Measurements from ENCODE around the gene RNF149.

The RNF149 gene

DNA sequence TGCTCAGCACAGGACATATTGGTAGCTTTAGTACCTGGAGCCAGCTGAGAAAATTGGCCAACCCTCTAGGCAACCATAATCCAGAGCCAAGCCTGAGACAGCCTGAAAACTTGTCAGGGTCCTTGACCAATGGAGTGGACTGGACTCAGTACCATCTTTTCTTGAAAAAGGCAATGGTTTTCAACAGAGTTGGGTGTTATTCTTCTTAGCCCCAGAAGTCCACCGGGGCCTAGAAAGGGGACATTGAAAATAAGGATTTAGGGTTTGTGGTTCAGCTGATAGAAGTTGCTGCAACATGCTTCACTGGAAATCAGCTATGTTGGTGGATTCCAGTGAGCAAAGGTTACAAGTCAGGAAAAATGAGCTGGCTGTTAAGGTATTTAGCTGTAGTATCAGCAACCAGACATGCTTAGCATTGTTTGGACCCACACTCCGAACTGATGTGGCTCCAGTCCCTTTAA lies 77.9 kb downstream of the RNF149 start:
- DNase-seq (ENCODE audit: insufficient read length, low spot score) (no peak), FAIRE-seq (no peak)
- no peak for TF ChIP-seq TAF1 (IDR thresholded peaks at IDR 0.05; ENCODE audit: low read depth, low read length)
- no peak for TF ChIP-seq POLR2A (IDR thresholded peaks at IDR 0.05; ENCODE audit: low read depth, low read length)
- no peak for TF ChIP-seq SPI1 (IDR thresholded peaks at IDR 0.05; ENCODE audit: low read depth, low read length)
- no peak for TF ChIP-seq POLR2AphosphoS5 (IDR thresholded peaks at IDR 0.05; ENCODE audit: low read depth, low read length)
- no peak for TF ChIP-seq POU2F2 (IDR thresholded peaks at IDR 0.05; ENCODE audit: low read depth, low read length)
- TF ChIP-seq PAX5 (IDR thresholded peaks at IDR 0.05; ENCODE audit: insufficient read depth, low read length, severe bottlenecking), result no peak
